Mucosa of descending colon (tissue), 3 donors: Measurements from ENCODE around the gene NCKAP5L. TPM values are rescaled to one million over a fixed set of nuclear protein-coding genes. Genes with fewer than 3 reads are reported as not detected.

Experiments used
- ATAC-seq: fragments of 200-7000 bp; cut with Tn5 transposase; one replicate; pipeline ENCODE4 v1.9.1; 2020; ENCODE audit warnings: mild to moderate bottlenecking, moderate library complexity
- DNase-seq, 3 donors: peaks; one replicate each; pipeline ENCODE4 v3.0.0-alpha.2; 2020
- H3K36me3 ChIP-seq: fragments of 200-600 bp; one replicate; pipeline ENCODE4 v1.8.0; 2021; ENCODE audit warnings: low read depth, mild to moderate bottlenecking
- H3K4me1 ChIP-seq: fragments of 200-600 bp; one replicate; pipeline ENCODE4 v1.8.0; 2021; ENCODE audit warnings: low read depth, mild to moderate bottlenecking
- H3K4me3 ChIP-seq: fragments of 200-600 bp; one replicate; pipeline ENCODE4 v1.8.0; 2021; ENCODE audit warnings: mild to moderate bottlenecking
- H3K9me3 ChIP-seq: fragments of 200-600 bp; one replicate; pipeline ENCODE4 v1.8.0; 2021; ENCODE audit warnings: mild to moderate bottlenecking
- CTCF ChIP-seq: fragments of 200-600 bp; IDR thresholded peaks from one replicate; pipeline ENCODE4 v1.8.0; 2022; ENCODE audit warnings: antibody characterized with exemption, mild to moderate bottlenecking
- intact Hi-C, 2 donors: fragments of 100-400 bp; cut with DNase I in 1 of 2; cut with micrococcal nuclease in 1 of 2; formaldehyde crosslinking; loops; one replicate each; pipeline versions ENCODE4 v1.11.0 to v1.11.1; 2022; cut with DNase I, micrococcal nuclease
- total RNA-seq, 3 donors: library from RNA; stranded (reverse); fragmentation: NEBNext Ultra II Directional in 2 of 3; extraction: Animal tissue kit (Norgen Biotek cat#: 25700) in 2 of 3; gene quantifications; one replicate each; pipeline versions ENCODE4 v1.2.1 to v1.2.4, GENCODE V29; 2021 to 2023
- donor health status: DM: no; HTN: no; CAD: no; lungs with moderate emphysema.
- donor health status: DM: no; HTN: no; CAD: no.
- donor health status: DM: no; HTN: yes; CAD: no.

NCKAP5L gene
- total RNA-seq, 3 donors from 2014 or later: 2.5 to 17.7 (median 4.7) TPM

DNA sequence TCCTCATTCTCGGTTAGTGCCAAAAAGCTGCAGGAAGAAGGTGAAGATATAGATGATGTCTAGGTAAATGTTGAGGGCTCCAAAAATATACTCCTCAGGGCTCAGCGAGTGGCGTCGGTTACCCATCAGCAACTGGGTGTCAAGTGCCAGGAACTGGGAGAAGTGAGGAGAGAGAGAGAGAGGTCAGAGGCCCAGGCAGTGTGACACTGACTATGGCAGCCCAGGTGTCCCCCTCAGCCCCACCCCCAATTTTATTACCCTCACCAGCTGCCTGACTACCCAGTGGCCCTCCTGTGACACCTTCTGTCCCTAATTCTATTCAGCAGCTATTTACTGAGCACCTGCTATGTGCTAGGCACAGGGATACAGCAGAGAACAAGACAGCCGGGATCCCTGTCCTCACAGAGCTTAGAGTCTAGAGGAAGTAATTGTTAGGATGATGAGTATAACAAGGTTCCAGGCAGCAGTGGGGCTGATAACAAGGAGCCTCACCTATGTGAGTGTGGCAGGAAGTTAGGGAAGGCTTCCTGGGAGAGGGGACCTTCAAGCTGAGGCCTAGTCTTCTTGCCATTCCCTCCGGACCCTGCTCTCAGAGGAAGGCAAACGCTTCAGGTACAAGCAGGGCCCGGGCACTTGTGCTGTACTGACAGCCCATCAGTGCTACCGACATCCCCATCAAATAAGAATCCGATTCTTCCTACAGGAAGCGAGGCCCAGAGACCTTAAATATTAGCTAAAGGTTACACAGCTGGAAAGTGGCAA lies 42.5 kb upstream of the NCKAP5L start:
- Histone ChIP-seq H3K4me1 (no peaks in the 10 kb centered on the region), H3K4me3 (no peak overlapping the region), H3K9me3 (no peaks in the 10 kb centered on the region), H3K36me3 (no peaks in the 10 kb centered on the region)
- ATAC-seq: no peak
- no peak for DNase-seq
- intact Hi-C loops: no loop called here
- no peak for TF ChIP-seq CTCF

GRCh38 chr12:49869816-49870500 lies 41.7 kb upstream of the NCKAP5L start:
- Histone ChIP-seq H3K9me3 (no peaks in the 10 kb centered on the region), H3K4me3 (no peak overlapping the region), H3K36me3 (no peaks in the 10 kb centered on the region), H3K4me1 (no peaks in the 10 kb centered on the region)
- DNase-seq: no peak
- no peak for ATAC-seq
- intact Hi-C loops: no loop called here
- TF ChIP-seq CTCF: no peak

DNA sequence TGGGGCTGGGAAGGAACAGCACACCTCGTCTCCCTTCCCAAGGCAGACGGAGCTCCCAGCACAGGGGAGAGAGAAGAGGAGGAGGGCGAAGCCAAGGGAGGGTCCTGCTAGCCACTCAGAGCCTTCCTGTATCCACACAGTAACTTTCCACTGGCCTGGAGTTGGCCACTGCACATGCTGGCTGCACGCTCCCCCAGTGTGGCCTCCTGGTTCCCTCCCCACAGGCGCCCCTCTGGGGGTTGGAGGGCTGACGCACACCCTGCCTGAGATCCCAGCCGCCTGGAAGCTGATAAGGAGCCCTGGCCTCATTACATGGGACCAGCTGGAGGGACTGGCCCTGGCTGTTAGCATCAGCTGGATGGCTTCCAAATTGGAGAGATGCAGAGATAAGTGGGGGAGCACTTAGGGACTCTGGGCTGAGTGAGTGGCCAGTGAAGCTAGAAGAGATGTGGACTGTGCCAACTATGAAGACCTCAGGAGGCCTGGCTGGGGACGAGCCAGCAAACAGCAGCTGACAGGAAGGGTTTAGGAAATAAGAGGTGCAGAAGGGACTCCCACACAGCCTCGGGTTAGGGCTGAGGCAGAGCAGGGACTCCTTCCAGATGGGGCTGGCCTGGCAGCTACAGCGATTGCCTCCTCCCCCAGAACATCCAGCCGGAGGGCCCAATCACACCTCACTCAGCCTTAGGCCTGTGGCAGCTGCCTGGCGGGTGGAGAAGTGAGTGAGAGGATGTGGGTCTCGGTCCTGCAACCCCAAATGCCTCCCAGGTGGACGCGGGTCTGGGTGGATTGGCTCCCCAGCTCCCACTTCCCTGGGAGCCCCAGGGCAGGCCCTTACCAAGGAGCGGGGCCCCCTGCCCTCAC lies 41.0 kb upstream of the NCKAP5L start:
- Histone ChIP-seq H3K4me1 (no peaks in the 10 kb centered on the region), H3K4me3 (no peak overlapping the region), H3K36me3 (no peaks in the 10 kb centered on the region), H3K9me3 (no peaks in the 10 kb centered on the region)
- intact Hi-C loops: no loop called here
- no peak for TF ChIP-seq CTCF
- DNase-seq (peak; percentile 53 to 78 (median 59)), ATAC-seq (peak; percentile 49)

DNA sequence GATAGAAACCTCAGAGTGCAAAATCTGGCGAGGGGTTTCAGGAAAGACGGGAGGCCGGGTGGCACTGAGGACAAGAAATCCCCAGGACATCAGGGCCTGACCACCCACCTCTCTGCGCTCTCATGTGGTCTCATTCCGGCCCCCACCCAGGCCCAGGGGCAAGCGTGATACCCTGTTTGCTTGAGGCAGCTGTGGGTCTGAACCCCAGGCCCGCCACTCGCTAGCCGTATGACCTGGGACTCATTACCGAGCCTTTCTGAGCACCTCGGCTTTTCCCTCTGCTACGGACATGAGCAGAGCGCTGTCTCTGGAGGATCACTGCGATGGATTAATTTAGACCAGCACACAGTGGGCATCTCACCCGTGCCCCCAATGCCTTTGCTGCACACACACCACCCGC lies 40.2 kb upstream of the NCKAP5L start:
- no peaks in the 10 kb centered on the region for H3K4me1 ChIP-seq
- H3K4me3 ChIP-seq: no peak overlapping the region
- intact Hi-C loops: no loop called here
- ATAC-seq: no peak
- no peak for TF ChIP-seq CTCF
- DNase-seq: no peak
- no peaks in the 10 kb centered on the region for H3K36me3 ChIP-seq
- no peaks in the 10 kb centered on the region for H3K9me3 ChIP-seq

DNA sequence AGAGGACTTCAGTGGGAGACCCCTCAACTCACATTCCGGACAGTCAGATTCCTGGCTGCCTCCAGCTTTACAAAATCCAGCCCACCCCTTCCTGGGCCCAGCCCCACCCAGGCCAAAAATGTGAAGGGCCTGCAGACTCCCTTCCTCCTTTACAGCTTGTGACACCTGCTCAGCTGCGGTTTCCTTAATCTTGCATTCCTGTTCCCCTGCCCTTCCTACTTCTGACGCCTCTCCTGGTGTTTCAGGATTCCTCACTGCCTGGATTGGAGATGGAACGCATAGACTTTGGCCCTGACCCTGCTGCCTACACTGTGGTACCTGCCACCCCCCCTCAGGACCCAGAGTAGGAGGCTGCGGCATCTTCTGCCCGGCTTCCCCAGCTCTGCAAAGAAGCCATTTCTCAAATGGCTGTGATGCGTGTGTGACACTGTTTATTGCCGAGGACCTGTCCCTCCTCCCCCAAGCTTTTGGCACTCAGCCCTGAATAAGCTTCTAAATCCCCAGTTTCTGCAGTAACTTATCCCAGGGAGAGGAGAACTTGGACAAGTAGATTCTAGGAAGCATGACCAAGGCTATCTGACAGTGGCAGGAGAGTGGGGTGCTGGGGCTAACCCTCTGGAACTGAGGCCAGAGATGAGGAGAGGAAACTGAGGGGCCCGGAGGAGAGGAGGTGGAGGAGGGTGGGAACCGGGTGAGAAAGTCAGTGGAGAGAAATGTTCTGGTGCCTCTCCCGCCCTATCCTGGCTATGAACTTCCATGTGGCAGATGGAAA lies 39.5 kb upstream of the NCKAP5L start:
- no peak overlapping the region for H3K4me3 ChIP-seq
- ATAC-seq (peak; percentile 43), DNase-seq (no peak)
- no peaks in the 10 kb centered on the region for H3K9me3 ChIP-seq
- TF ChIP-seq CTCF: no peak
- H3K36me3 ChIP-seq: no peaks in the 10 kb centered on the region
- intact Hi-C loops: no loop called here
- H3K4me1 ChIP-seq: no peaks in the 10 kb centered on the region
